Kidney (tissue), 14 donors: ENCODE data around the gene SH3RF1. TPM values are rescaled to one million over a fixed set of nuclear protein-coding genes. Genes with fewer than 3 reads are reported as not detected.

ENCODE experiments used
- DNase-seq, 5 donors: peaks; one replicate each; pipeline ENCODE4 v3.0.0-alpha.2; 2013 to 2020
- FAIRE-seq: peaks from 2 replicates; lab custom pipeline; 2012; peaks lifted over from hg19 to GRCh38; lab: Jason Lieb, UNC
- H3K27ac ChIP-seq, 2 donors: one replicate each; pipeline ENCODE4 v1.7.0; 2013; ENCODE audit warnings: low read depth in 2 of 2, low read length in 2 of 2, inconsistent platforms in 1 of 2
- H3K27me3 ChIP-seq: one replicate; pipeline ENCODE4 v1.7.1; 2013; ENCODE audit warnings: low read length, inconsistent platforms; ENCODE audit not compliant: control insufficient read depth, insufficient read depth
- H3K36me3 ChIP-seq, 3 donors: one replicate each; pipeline versions ENCODE4 v1.7.0 to v1.7.1; 2013; ENCODE audit warnings: low read length in 3 of 3, control low read depth in 1 of 3, inconsistent platforms in 1 of 3; ENCODE audit not compliant: insufficient read depth in 3 of 3, control insufficient read depth in 2 of 3
- H3K4me1 ChIP-seq, 3 donors: one replicate each; pipeline versions ENCODE4 v1.7.0 to v1.7.1; 2013; ENCODE audit warnings: low read length in 3 of 3, inconsistent platforms in 1 of 3, low read depth in 1 of 3; ENCODE audit not compliant: control insufficient read depth in 2 of 3, insufficient read depth in 2 of 3
- H3K4me3 ChIP-seq, 3 donors: one replicate each; pipeline versions ENCODE4 v1.7.0 to v1.8.1; 2013; ENCODE audit warnings: low read length in 3 of 3, control low read depth in 1 of 3, inconsistent platforms in 1 of 3
- H3K9ac ChIP-seq, 3 donors: one replicate each; pipeline versions ENCODE4 v1.7.0 to v1.7.1; 2013; ENCODE audit warnings: low read length in 3 of 3, control low read depth in 1 of 3, inconsistent platforms in 1 of 3
- H3K9me3 ChIP-seq, 3 donors: one replicate each; pipeline versions ENCODE4 v1.7.0 to v1.7.1; 2013; ENCODE audit warnings: low read length in 3 of 3, control low read depth in 1 of 3, inconsistent platforms in 1 of 3; ENCODE audit not compliant: control insufficient read depth in 2 of 3, insufficient read depth in 1 of 3
- intact Hi-C: fragments of 100-400 bp; cut with DNase I; formaldehyde crosslinking; loops from one replicate; pipeline ENCODE4 v1.11.1; 2022
- polyA plus RNA-seq: library from polyadenylated mRNA; stranded (reverse); fragments of 350-450 nt; fragmentation: Illumina TruSeq; extraction: RNeasy Lipid Tissue Mini Kit (QIAGEN cat#74804); gene quantifications from one replicate; pipeline ENCODE4 v1.2.3, GENCODE V29; 2014; ENCODE audit warnings: low read depth, low replicate concordance; ENCODE audit not compliant: insufficient read depth
- total RNA-seq: library from RNA; stranded (reverse); fragmentation: NEBNext Ultra II Directional; extraction: Animal tissue kit (Norgen Biotek cat#: 25700); gene quantifications from one replicate; pipeline ENCODE4 v1.2.1, GENCODE V29; 2021
- TF ChIP-seq, protein P1 (sequence below): IDR thresholded peaks from 3 replicates; pipeline ENCODE4 v1.5.1; 2012; ENCODE audit warnings: mild to moderate bottlenecking, moderate library complexity, borderline replicate concordance; ENCODE audit not compliant: insufficient read depth; ENCODE audit errors: extremely low read depth
- donor health status: control.
- donor health status: control.
- donor health status: control.
- donor health status: control.
- donor health status: control.
- donor health status: DM: yes; HTN: yes; CAD: no.
- donor health status: Normal renal cell carcinoma (clear cell type).

The SH3RF1 gene
- total and polyA plus RNA-seq, 2 donors from 2014 or later: 8.2 to 35.7 TPM

DNA sequence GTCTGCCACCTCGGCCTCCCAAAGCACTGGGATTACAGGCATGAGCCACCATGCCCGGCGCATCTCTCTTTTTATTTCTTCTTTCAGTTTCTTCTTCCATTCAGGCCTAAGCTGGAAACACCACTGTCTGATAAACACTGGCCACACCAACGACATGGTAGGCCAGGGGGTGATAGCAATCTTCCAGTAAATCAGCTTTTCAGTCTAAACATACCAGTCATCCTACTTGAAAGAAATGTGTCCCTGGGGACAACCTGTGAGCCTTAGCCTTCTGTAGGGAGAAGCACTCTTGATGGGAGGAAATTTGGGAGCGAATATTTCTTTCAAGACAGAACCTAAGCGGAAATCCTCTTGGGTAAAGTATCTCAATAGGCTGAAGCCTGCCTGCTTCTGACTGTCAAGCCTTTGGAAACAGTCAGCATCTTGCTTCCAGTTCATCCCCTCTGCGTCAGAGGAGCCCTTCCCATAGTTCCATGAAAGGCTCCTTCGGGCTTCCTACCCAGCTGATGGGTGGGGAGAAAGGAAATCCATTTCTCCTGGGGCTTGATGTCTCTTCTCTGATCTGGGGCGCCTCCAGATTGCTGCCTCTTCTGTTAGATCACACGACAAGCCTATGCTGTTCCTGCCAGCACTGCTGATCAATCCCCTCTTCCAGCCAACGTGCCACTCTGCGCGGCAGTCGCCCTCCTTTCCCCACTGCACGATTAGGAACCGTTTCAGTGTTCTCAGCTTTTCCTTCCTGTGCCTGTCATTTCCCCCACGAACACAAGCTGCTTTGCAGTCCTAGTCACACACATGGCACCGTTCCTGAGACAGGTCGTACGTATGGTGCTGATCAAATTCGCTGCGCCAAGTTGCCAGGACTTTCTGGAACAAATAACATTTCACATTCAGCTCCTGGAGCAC lies 211.2 kb downstream of the SH3RF1 start:
- intact Hi-C loops: no loop called here
- H3K27ac ChIP-seq: peak overlapping the region; percentile 29 to 50
- H3K9ac ChIP-seq: no peak overlapping the region
- H3K4me3 ChIP-seq: no peak overlapping the region
- TF ChIP-seq, protein P1, sequence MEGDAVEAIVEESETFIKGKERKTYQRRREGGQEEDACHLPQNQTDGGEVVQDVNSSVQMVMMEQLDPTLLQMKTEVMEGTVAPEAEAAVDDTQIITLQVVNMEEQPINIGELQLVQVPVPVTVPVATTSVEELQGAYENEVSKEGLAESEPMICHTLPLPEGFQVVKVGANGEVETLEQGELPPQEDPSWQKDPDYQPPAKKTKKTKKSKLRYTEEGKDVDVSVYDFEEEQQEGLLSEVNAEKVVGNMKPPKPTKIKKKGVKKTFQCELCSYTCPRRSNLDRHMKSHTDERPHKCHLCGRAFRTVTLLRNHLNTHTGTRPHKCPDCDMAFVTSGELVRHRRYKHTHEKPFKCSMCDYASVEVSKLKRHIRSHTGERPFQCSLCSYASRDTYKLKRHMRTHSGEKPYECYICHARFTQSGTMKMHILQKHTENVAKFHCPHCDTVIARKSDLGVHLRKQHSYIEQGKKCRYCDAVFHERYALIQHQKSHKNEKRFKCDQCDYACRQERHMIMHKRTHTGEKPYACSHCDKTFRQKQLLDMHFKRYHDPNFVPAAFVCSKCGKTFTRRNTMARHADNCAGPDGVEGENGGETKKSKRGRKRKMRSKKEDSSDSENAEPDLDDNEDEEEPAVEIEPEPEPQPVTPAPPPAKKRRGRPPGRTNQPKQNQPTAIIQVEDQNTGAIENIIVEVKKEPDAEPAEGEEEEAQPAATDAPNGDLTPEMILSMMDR: no peak
- H3K4me1 ChIP-seq: peaks cover 0 to 2% (median 0%) of the 10 kb centered on the region in 3 donors
- no peak for DNase-seq
- H3K9me3 ChIP-seq: no peaks in the 10 kb centered on the region
- no peaks in the 10 kb centered on the region for H3K36me3 ChIP-seq
- FAIRE-seq: no peak
- no peaks in the 10 kb centered on the region for H3K27me3 ChIP-seq

GRCh38 chr4:169058312-169058711 lies 212.4 kb downstream of the SH3RF1 start:
- H3K27me3 ChIP-seq: no peaks in the 10 kb centered on the region
- intact Hi-C loops: no loop called here
- H3K36me3 ChIP-seq: no peaks in the 10 kb centered on the region
- FAIRE-seq (no peak), DNase-seq (no peak)
- H3K27ac ChIP-seq: no peak overlapping the region
- H3K4me1 ChIP-seq: peaks cover 0 to 2% (median 0%) of the 10 kb centered on the region in 3 donors
- no peaks in the 10 kb centered on the region for H3K9me3 ChIP-seq
- no peak overlapping the region for H3K9ac ChIP-seq
- no peak overlapping the region for H3K4me3 ChIP-seq
- TF ChIP-seq, protein P1: no peak

GRCh38 chr4:169054879-169055278 lies 215.9 kb downstream of the SH3RF1 start:
- TF ChIP-seq, protein P1: no peak
- no peak for FAIRE-seq
- intact Hi-C loops: no loop called here

More at GRCh38 chr4:169054879-169055278, 215.9 kb downstream of the SH3RF1 start:
- H3K36me3 ChIP-seq: no peaks in the 10 kb centered on the region
- no peaks in the 10 kb centered on the region for H3K27me3 ChIP-seq
- no peak for DNase-seq
- no peaks in the 10 kb centered on the region for H3K9me3 ChIP-seq
- H3K27ac ChIP-seq: no peak overlapping the region
- no peak overlapping the region for H3K9ac ChIP-seq
- peaks cover 0 to 8% (median 0%) of the 10 kb centered on the region in 3 donors for H3K4me1 ChIP-seq
- H3K4me3 ChIP-seq: no peak overlapping the region
